Neural cell (in vitro differentiated cells): Measurements from ENCODE around the gene CDC42SE1. TPM values are rescaled to one million over a fixed set of nuclear protein-coding genes. Genes with fewer than 3 reads are reported as not detected.

Experiments used
- H2AFZ ChIP-seq: fragments of 200-600, 300-800 bp; sonication (generic), shearing (Covaris generic); 2 replicates; pipeline ENCODE4 v1.6.0; 2014; ENCODE audit warnings: low read depth, mild to moderate bottlenecking, antibody characterized with exemption, low read length, moderate library complexity
- H3F3A ChIP-seq: fragments of 200-600 bp; shearing (Covaris generic); 2 replicates; pipeline ENCODE4 v1.6.1; 2016; ENCODE audit warnings: mild to moderate bottlenecking, moderate library complexity, mixed read lengths, antibody characterized with exemption, low read length; ENCODE audit not compliant: insufficient read depth, poor library complexity, severe bottlenecking
- H3K27ac ChIP-seq: fragments of 200-600, 300-800 bp; sonication (generic), shearing (Covaris generic); 2 replicates; pipeline ENCODE4 v1.5.1; 2014; ENCODE audit warnings: mild to moderate bottlenecking, low read length, moderate library complexity
- H3K27me3 ChIP-seq: fragments of 300-800, 200-600 bp; sonication (generic), shearing (Covaris generic); 2 replicates; pipeline ENCODE4 v1.6.0; 2014; ENCODE audit warnings: mild to moderate bottlenecking, low read depth, low read length, moderate library complexity; ENCODE audit not compliant: insufficient read depth
- H3K36me3 ChIP-seq: fragments of 300-800, 200-600 bp; sonication (generic), shearing (Covaris generic); 2 replicates; pipeline ENCODE4 v1.5.1; 2014; ENCODE audit warnings: mild to moderate bottlenecking, antibody characterized with exemption, low read length, moderate library complexity; ENCODE audit not compliant: insufficient read depth
- H3K4me2 ChIP-seq: fragments of 300-800, 200-600 bp; sonication (generic), shearing (Covaris generic); 2 replicates; pipeline ENCODE4 v1.6.0; 2014; ENCODE audit warnings: mild to moderate bottlenecking, low read length
- H3K4me3 ChIP-seq: fragments of 300-800, 200-600 bp; sonication (generic), shearing (Covaris generic); 2 replicates; pipeline ENCODE4 v1.5.1; 2014; ENCODE audit warnings: mild to moderate bottlenecking, low read length, moderate library complexity
- H3K79me2 ChIP-seq: fragments of 200-600 bp; shearing (Covaris generic); replicated peaks from 2 replicates; pipeline ENCODE4 v1.6.0; 2014; ENCODE audit warnings: mild to moderate bottlenecking, low read length, moderate library complexity; ENCODE audit not compliant: insufficient read depth
- H3K9ac ChIP-seq: fragments of 300-800, 200-600 bp; sonication (generic), shearing (Covaris generic); 2 replicates; pipeline ENCODE4 v1.6.1; 2016; ENCODE audit warnings: mild to moderate bottlenecking, low read length, mixed read lengths
- H3K9me2 ChIP-seq: fragments of 200-600 bp; shearing (Covaris generic); 2 replicates; pipeline ENCODE4 v1.6.1; 2016; ENCODE audit warnings: mild to moderate bottlenecking, low read length, mixed read lengths; ENCODE audit not compliant: insufficient read depth
- H3K9me3 ChIP-seq: fragments of 200-600, 300-800 bp; sonication (generic), shearing (Covaris generic); 2 replicates; pipeline ENCODE4 v1.6.1; 2016; ENCODE audit warnings: mild to moderate bottlenecking, mixed run types, low read length, moderate library complexity, mixed read lengths
- H4K20me1 ChIP-seq: fragments of 200-600 bp; shearing (Covaris generic); 2 replicates; pipeline ENCODE4 v1.6.1; 2016; ENCODE audit warnings: mild to moderate bottlenecking, mixed run types; ENCODE audit not compliant: insufficient read depth
- EP300 ChIP-seq: fragments of 450-650 bp; conservative IDR thresholded peaks from 2 replicates; pipeline ENCODE4 v1.6.1; 2014; ENCODE audit warnings: antibody characterized with exemption, mild to moderate bottlenecking, moderate library complexity; ENCODE audit not compliant: poor library complexity, severe bottlenecking
- EZH2 ChIP-seq: fragments of 200-600, 300-800 bp; shearing (Covaris generic), sonication (generic); IDR thresholded peaks from 2 replicates; pipeline ENCODE4 v1.6.1; 2014; ENCODE audit warnings: antibody characterized with exemption, low read length, borderline replicate concordance, mild to moderate bottlenecking; ENCODE audit not compliant: insufficient read depth, poor library complexity, severe bottlenecking
- MXI1 ChIP-seq: fragments of 450-650 bp; conservative IDR thresholded peaks from 2 replicates; pipeline ENCODE4 v1.6.1; 2014; ENCODE audit warnings: antibody characterized with exemption, mild to moderate bottlenecking; ENCODE audit not compliant: poor library complexity, severe bottlenecking
- POLR2AphosphoS5 ChIP-seq: IDR thresholded peaks from 2 replicates; pipeline ENCODE4 v1.6.1; 2012
- RAD21 ChIP-seq: fragments of 450-650 bp; conservative IDR thresholded peaks from 2 replicates; pipeline ENCODE4 v1.6.1; 2014; ENCODE audit warnings: antibody characterized with exemption, mild to moderate bottlenecking, moderate library complexity
- REST ChIP-seq: IDR thresholded peaks from 2 replicates; pipeline ENCODE4 v1.6.1; 2012; ENCODE audit warnings: borderline replicate concordance
- SMC3 ChIP-seq: fragments of 450-650 bp; conservative IDR thresholded peaks from 2 replicates; pipeline ENCODE4 v1.6.1; 2014; ENCODE audit warnings: antibody characterized with exemption, mild to moderate bottlenecking, moderate library complexity; ENCODE audit not compliant: poor library complexity
- TAF1 ChIP-seq: IDR thresholded peaks from 2 replicates; pipeline ENCODE4 v1.6.1; 2012; ENCODE audit warnings: low read depth
- polyA plus RNA-seq: library from polyadenylated mRNA; depleted of rRNA; stranded (reverse); fragments of >200 nt; gene quantifications from 2 replicates; pipeline ENCODE4 v1.2.3, GENCODE V29; 2014
- TF ChIP-seq, protein P1 (sequence below): fragments of 450-650 bp; IDR thresholded peaks from 2 replicates; pipeline ENCODE4 v1.5.1; 2014; ENCODE audit warnings: antibody characterized with exemption, mild to moderate bottlenecking, moderate library complexity; ENCODE audit not compliant: poor library complexity, severe bottlenecking

CDC42SE1 gene
- polyA plus RNA-seq, 1 donor from 2014 or later = 102 TPM

DNA sequence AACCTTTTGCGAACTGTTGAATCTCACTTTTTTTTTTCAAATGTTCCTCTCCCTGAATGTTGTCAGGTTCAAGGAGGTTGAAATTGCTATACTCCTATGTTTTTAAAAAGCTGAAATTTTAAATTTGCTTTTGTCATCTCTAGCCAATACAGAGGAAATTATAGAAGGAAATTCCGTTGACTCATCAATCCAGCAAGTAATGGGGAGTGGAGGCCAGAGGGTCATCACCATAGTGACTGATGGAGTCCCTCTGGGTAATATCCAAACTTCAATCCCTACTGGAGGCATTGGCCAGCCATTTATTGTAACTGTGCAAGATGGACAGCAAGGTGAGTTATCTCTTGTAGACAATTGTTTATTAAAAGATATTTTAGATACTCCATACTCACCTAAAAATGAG, 47.5 kb upstream of the CDC42SE1 start:
- no peak overlapping the region for H3K4me2 ChIP-seq
- no peak overlapping the region for H2AFZ ChIP-seq
- H3K27ac ChIP-seq = no peak overlapping the region
- no peaks in the 10 kb centered on the region for H4K20me1 ChIP-seq
- H3K4me3 ChIP-seq = no peak overlapping the region
- H3K9ac ChIP-seq = no peak overlapping the region
- no peaks in the 10 kb centered on the region for H3K27me3 ChIP-seq
- H3K36me3 ChIP-seq = no peaks in the 10 kb centered on the region
- H3K9me2 ChIP-seq = no peaks in the 10 kb centered on the region
- H3K9me3 ChIP-seq = no peaks in the 10 kb centered on the region
- no peaks in the 10 kb centered on the region for H3K79me2 ChIP-seq
- no peaks in the 10 kb centered on the region for H3F3A ChIP-seq
- no peak for TF ChIP-seq REST
- TF ChIP-seq, protein P1, sequence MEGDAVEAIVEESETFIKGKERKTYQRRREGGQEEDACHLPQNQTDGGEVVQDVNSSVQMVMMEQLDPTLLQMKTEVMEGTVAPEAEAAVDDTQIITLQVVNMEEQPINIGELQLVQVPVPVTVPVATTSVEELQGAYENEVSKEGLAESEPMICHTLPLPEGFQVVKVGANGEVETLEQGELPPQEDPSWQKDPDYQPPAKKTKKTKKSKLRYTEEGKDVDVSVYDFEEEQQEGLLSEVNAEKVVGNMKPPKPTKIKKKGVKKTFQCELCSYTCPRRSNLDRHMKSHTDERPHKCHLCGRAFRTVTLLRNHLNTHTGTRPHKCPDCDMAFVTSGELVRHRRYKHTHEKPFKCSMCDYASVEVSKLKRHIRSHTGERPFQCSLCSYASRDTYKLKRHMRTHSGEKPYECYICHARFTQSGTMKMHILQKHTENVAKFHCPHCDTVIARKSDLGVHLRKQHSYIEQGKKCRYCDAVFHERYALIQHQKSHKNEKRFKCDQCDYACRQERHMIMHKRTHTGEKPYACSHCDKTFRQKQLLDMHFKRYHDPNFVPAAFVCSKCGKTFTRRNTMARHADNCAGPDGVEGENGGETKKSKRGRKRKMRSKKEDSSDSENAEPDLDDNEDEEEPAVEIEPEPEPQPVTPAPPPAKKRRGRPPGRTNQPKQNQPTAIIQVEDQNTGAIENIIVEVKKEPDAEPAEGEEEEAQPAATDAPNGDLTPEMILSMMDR = no peak
- no peak for TF ChIP-seq EZH2
- TF ChIP-seq RAD21 = no peak
- TF ChIP-seq SMC3 = no peak
- no peak for TF ChIP-seq POLR2AphosphoS5
- TF ChIP-seq TAF1 = no peak
- no peak for TF ChIP-seq MXI1
- no peak for TF ChIP-seq EP300

DNA sequence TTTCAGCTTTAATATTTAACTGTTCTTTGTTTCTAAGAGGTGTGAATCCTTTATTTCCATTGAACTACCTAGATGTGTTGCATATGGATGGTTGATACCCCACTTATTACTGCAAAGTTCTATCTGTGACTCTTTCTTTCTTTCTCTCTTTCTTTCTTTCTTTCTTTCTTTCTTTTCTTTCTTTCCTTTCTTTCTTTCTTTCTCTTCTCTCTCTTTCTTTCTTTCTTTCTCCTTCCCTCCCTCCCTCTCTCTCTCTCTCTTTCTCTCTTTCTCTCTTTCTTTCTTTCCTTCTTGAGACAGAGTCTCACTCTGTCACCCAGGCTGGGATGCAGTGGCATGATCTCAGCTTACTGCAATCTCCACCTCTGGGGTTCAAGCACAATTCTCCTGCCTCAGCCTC, 45.2 kb upstream of the CDC42SE1 start:
- H3K9me2 ChIP-seq = no peaks in the 10 kb centered on the region
- H3K4me2 ChIP-seq = no peak overlapping the region
- no peaks in the 10 kb centered on the region for H3K27me3 ChIP-seq
- no peak overlapping the region for H3K9ac ChIP-seq
- no peak overlapping the region for H2AFZ ChIP-seq
- H3F3A ChIP-seq = no peaks in the 10 kb centered on the region
- no peak for TF ChIP-seq EP300
- TF ChIP-seq, protein P1 = no peak
- H3K79me2 ChIP-seq = no peaks in the 10 kb centered on the region
- no peaks in the 10 kb centered on the region for H3K36me3 ChIP-seq
- H4K20me1 ChIP-seq = no peaks in the 10 kb centered on the region
- H3K4me3 ChIP-seq = no peak overlapping the region
- H3K27ac ChIP-seq = no peak overlapping the region
- no peaks in the 10 kb centered on the region for H3K9me3 ChIP-seq
